Medulla oblongata (tissue), 1 donor: Measurements from ENCODE around the gene GOLGA6D.
"Not testable (repeated sequence)": the region's sequence is repeated elsewhere in the genome, so short reads cannot be mapped to it uniquely, and the experiment has no call there.

ENCODE experiments used
- DNase-seq: peaks from one replicate; pipeline ENCODE4 v3.0.0-alpha.2; 2015; ENCODE audit errors: extremely low spot score

GOLGA6D gene

GRCh38 chr15:75282572-75282971 is at the start of gene GOLGA6D:
Gene GOLGA6D (plus strand): TSS chr15:75282835. CDS start chr15:75282876, 41 bp downstream.
- DNase-seq, result not testable (repeated sequence)

- DNase-seq, result no peak
These were observed 49.0 kb upstream of the GOLGA6D start for GRCh38 chr15:75233504-75234190.

- DNase-seq, result no peak
These were observed 48.3 kb upstream of the GOLGA6D start for GRCh38 chr15:75234191-75234810.

GRCh38 chr15:75235051-75235673 is 47.5 kb upstream of the GOLGA6D start:
- no peak for DNase-seq

- DNase-seq, result no peak
These were observed 46.6 kb upstream of the GOLGA6D start for GRCh38 chr15:75235760-75236729.

- no peak for DNase-seq
These were observed 45.2 kb upstream of the GOLGA6D start for GRCh38 chr15:75237316-75237982.

GRCh38 chr15:75238150-75238549 is 44.5 kb upstream of the GOLGA6D start:
- DNase-seq, result no peak

GRCh38 chr15:75245741-75246140 is 36.9 kb upstream of the GOLGA6D start:
- not testable (repeated sequence) for DNase-seq

GRCh38 chr15:75248991-75249390 is 33.6 kb upstream of the GOLGA6D start:
- DNase-seq, result not testable (repeated sequence)

GRCh38 chr15:75249726-75250125 is 32.9 kb upstream of the GOLGA6D start:
- DNase-seq, result no peak

GRCh38 chr15:75251343-75251742 is 31.3 kb upstream of the GOLGA6D start:
- not testable (repeated sequence) for DNase-seq

GRCh38 chr15:75252285-75252684 is 30.4 kb upstream of the GOLGA6D start:
- DNase-seq, result not testable (repeated sequence)

GRCh38 chr15:75258034-75258433 is 24.6 kb upstream of the GOLGA6D start, which contains the start of gene GOLGA6C:
Gene GOLGA6C (plus strand): TSS chr15:75258334. CDS start chr15:75258599, 265 bp downstream.
- not testable (repeated sequence) for DNase-seq

GRCh38 chr15:75258620-75259343 is 23.9 kb upstream of the GOLGA6D start:
- DNase-seq, result not testable (repeated sequence)

GRCh38 chr15:75259873-75260272 is 22.8 kb upstream of the GOLGA6D start:
- DNase-seq, result not testable (repeated sequence)

- not testable (repeated sequence) for DNase-seq
These were observed 8.8 kb upstream of the GOLGA6D start for GRCh38 chr15:75273751-75274359.

- peak; percentile 7 for DNase-seq
These were observed 8.0 kb upstream of the GOLGA6D start for GRCh38 chr15:75274509-75275107.

GRCh38 chr15:75275617-75276016 is 7.0 kb upstream of the GOLGA6D start:
- DNase-seq, result not testable (repeated sequence)

GRCh38 chr15:75278497-75278896 is 4.1 kb upstream of the GOLGA6D start:
- DNase-seq, result not testable (repeated sequence)
